Type B pancreatic cell (in vitro differentiated cells): ENCODE data around the gene TMEM221. TPM values are rescaled to one million over a fixed set of nuclear protein-coding genes. Genes with fewer than 3 reads are reported as not detected.
A peak's percentile ranks its signal among the peaks of the same experiment; 100 is the strongest.

Source experiments
- DNase-seq: peaks from one replicate; pipeline ENCODE4 v3.0.0; 2021; ENCODE audit warnings: mixed read lengths; ENCODE audit not compliant: unreplicated experiment; ENCODE audit errors: extremely low spot score
- H3K27ac Mint-ChIP-seq: 2 replicates; pipeline ENCODE4 v1.8.0; 2021; ENCODE audit warnings: mild to moderate bottlenecking, mixed read lengths
- H3K27me3 Mint-ChIP-seq: 2 replicates; pipeline ENCODE4 v1.8.0; 2021; ENCODE audit warnings: mixed read lengths
- H3K36me3 Mint-ChIP-seq: 2 replicates; pipeline ENCODE4 v1.8.0; 2021; ENCODE audit warnings: mixed read lengths
- H3K4me1 Mint-ChIP-seq: one replicate; pipeline ENCODE4 v1.8.0; 2021; ENCODE audit warnings: mixed read lengths; ENCODE audit not compliant: unreplicated experiment
- H3K4me3 Mint-ChIP-seq: 2 replicates; pipeline ENCODE4 v1.8.0; 2021; ENCODE audit warnings: mild to moderate bottlenecking, mixed read lengths
- H3K9me3 Mint-ChIP-seq: 2 replicates; pipeline ENCODE4 v1.8.0; 2021; ENCODE audit warnings: mixed read lengths
- total RNA-seq: library from RNA; stranded (reverse); gene quantifications from 2 replicates; pipeline ENCODE4 v1.2.1, GENCODE V29; 2021; ENCODE audit warnings: low replicate concordance
- TF ChIP-seq, protein P1 (sequence below): fragments of 200-600 bp; sonication (generic); conservative IDR thresholded peaks from 2 replicates; pipeline ENCODE4 v1.5.0; 2021; ENCODE audit warnings: antibody characterized with exemption, mild to moderate bottlenecking

TMEM221 gene
- total RNA-seq, 1 donor from 2014 or later = 0.87 TPM

DNA sequence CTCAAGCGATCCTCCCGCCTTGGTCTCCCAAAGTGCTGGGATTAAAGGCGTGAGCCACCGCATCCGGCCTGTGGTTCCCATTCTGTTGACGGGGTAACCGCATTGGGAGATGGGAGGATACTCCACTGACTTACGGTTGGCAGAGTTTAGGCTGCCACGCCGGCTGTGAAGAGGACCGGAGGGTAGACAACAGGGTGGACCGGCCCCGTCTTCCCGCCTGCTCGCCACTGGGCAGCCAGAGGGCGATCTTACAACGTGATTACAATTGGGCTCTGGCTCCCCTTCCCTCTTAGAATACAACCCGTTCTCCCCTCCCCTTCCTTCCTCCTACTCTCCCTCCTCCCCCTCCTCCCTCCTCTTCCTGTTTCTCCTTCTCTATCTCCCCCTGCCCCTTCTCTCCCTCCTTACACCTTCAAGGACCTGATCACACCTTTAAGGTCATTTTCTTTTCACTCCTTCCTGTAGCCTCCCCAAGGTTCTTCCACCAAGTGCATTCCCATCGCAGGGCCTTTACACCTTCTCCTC lies 53.5 kb downstream of the TMEM221 start:
- no peak for DNase-seq

DNA sequence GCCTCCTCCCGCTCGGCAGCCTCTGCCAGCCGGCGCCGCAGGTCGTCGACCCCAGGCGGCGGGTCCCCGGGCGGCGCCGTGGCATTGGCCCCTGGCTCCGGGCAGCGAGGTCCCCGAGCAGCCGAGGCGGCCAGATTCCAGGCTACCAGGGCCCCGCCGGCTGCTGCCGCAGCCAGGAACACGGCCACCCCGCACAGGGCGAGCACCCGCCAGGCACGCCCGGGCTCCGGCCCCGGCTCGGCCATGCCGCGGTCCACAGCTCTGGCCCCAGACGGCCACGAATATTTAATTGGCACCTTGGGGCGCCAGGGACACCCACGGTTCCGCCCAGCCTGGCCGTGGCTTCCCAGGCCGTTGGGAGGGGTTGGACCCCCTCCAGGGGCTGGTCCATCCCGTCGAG lies 54.6 kb downstream of the TMEM221 start, which contains the start of gene CCDC194:
Gene CCDC194 (minus strand): TSS at position 283 of the 400 bp plus-strand sequence. CDS start 38 bp downstream, at position 245.
- TF ChIP-seq, protein P1, sequence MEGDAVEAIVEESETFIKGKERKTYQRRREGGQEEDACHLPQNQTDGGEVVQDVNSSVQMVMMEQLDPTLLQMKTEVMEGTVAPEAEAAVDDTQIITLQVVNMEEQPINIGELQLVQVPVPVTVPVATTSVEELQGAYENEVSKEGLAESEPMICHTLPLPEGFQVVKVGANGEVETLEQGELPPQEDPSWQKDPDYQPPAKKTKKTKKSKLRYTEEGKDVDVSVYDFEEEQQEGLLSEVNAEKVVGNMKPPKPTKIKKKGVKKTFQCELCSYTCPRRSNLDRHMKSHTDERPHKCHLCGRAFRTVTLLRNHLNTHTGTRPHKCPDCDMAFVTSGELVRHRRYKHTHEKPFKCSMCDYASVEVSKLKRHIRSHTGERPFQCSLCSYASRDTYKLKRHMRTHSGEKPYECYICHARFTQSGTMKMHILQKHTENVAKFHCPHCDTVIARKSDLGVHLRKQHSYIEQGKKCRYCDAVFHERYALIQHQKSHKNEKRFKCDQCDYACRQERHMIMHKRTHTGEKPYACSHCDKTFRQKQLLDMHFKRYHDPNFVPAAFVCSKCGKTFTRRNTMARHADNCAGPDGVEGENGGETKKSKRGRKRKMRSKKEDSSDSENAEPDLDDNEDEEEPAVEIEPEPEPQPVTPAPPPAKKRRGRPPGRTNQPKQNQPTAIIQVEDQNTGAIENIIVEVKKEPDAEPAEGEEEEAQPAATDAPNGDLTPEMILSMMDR = no peak
- H3K4me3 Mint-ChIP-seq = no peak within 1 kb of the TSS
- H3K4me1 Mint-ChIP-seq = peaks cover 9% of the 10 kb centered on the region
- no peaks in the 10 kb centered on the region for H3K36me3 Mint-ChIP-seq
- no peaks in the 10 kb centered on the region for H3K9me3 Mint-ChIP-seq
- no peak within 1 kb of the TSS for H3K27ac Mint-ChIP-seq
- peaks cover 18% of the 10 kb centered on the region for H3K27me3 Mint-ChIP-seq
- no peak for DNase-seq

More for the DNA sequence above, 53.5 kb downstream of the TMEM221 start:
- H3K27me3 Mint-ChIP-seq = peaks cover 9% of the 10 kb centered on the region
- H3K9me3 Mint-ChIP-seq = no peaks in the 10 kb centered on the region
- no peak overlapping the region for H3K27ac Mint-ChIP-seq
- no peak overlapping the region for H3K4me3 Mint-ChIP-seq
- TF ChIP-seq, protein P1 = peak; percentile 73
- peaks cover 9% of the 10 kb centered on the region for H3K4me1 Mint-ChIP-seq
- H3K36me3 Mint-ChIP-seq = no peaks in the 10 kb centered on the region

DNA sequence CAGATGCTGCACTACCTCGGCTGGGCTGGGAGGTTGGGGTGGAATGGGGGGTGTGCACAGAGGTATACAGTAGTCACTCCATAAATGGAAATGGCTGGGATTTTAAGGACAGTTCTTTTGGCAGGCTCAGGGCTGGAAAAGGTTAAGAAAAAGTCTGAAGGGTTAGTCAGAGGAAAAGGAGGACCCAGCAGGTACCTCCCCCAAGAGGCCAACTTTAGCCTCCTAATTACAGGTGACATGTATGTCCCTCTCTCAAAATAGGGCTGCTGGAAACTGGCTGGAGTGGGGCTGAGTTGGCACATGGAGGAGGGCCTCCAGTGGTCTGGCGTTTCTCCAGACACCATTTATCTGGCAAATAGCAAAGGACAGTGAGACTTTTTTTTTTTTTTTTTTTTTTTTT lies 55.5 kb downstream of the TMEM221 start:
- DNase-seq = no peak
- no peaks in the 10 kb centered on the region for H3K36me3 Mint-ChIP-seq
- no peak overlapping the region for H3K4me3 Mint-ChIP-seq
- TF ChIP-seq, protein P1 = no peak
- H3K27me3 Mint-ChIP-seq = peaks cover 20% of the 10 kb centered on the region
- H3K9me3 Mint-ChIP-seq = no peaks in the 10 kb centered on the region
- H3K4me1 Mint-ChIP-seq = peaks cover 9% of the 10 kb centered on the region
- H3K27ac Mint-ChIP-seq = no peak overlapping the region

DNA sequence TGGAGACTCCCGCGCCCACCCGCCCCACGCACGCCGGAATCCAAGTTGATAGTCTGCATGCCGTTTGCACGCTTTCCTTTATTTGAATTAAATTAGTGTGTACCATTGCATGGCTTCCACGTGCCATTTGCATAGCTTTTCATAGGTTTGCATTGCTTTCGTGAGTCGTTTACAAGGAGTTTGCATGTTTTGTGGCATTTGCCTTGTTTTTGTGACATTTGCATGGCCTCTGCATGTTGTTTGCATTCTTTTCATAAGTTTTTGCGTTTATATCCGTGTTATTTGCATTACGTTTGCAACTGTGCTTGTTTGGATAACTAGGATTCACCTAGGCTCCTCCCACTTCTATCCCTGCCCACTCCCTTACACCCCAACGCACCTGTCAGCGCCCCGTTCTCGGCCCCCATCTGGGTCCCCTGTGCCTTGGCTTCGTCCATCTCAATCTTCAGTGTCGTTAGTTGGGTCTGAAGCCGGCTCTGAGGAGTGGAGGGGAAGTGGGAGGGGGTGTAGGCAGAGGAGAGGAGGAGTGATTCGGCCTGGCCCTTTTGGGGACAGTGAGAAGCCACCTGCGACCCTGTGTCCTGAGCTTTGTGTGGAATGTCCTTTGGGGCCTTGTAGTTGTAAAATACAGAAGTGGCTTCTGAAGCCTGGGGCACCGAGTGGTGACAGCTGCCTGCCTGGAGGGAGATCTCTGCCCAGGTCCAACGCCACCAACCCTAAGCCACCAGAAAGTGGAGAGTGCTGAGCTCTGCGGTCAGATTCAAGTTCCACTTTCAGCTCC lies 56.9 kb downstream of the TMEM221 start:
- Mint-ChIP-seq H3K27ac (no peak overlapping the region), H3K36me3 (no peaks in the 10 kb centered on the region), H3K4me3 (peak overlapping the region; percentile 95), H3K9me3 (no peaks in the 10 kb centered on the region), H3K27me3 (peaks cover 23% of the 10 kb centered on the region), H3K4me1 (peaks cover 9% of the 10 kb centered on the region)
- no peak for DNase-seq
- TF ChIP-seq, protein P1 = peak; percentile 56

DNA sequence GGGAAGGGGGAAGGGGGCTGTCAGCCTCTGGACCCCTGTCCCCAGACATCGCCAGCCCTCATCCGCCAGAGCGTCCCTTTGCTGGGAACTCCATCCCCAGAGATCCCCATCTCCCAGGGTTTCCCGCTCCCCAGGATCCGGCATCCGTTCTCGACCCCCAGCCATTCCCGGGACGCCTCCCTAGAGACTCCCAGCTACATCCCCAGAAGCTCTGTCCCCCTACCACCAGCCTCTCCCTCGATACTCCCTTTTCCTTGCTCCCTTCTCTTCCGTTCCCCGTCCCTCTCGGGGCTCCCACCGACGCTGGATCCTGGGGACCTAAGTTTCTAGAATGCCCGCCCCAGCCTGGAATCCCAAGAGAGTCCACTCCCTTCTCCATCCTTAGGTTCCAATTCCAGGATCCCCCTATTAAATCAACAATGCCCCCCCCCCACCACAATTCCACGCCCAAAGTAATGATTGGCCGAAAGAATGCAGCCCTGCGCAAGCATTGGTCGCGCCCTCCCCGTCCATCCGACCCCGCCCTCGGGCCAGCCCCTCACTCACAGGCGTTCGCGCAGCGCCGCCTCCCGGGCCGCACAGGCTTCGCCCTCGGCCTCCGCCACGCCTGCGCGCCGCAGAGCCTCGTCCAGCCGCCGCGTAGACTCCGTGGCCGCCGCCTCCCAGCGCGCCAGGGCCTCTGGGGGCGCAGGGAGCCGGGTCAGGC lies 57.6 kb downstream of the TMEM221 start:
- H3K27ac Mint-ChIP-seq = peak overlapping the region; percentile 86

More for the DNA sequence above, 57.6 kb downstream of the TMEM221 start:
- DNase-seq = peak; percentile 94
- H3K36me3 Mint-ChIP-seq = no peaks in the 10 kb centered on the region
- peak overlapping the region; percentile 95 for H3K4me3 Mint-ChIP-seq
- TF ChIP-seq, protein P1 = peak; percentile 82
- H3K9me3 Mint-ChIP-seq = no peaks in the 10 kb centered on the region
- peaks cover 23% of the 10 kb centered on the region for H3K27me3 Mint-ChIP-seq
- peaks cover 9% of the 10 kb centered on the region for H3K4me1 Mint-ChIP-seq
